MCF 10A (cell line): ENCODE measurements around the gene ANK2. TPM values are rescaled to one million over a fixed set of nuclear protein-coding genes. Genes with fewer than 3 reads are reported as not detected.
"Not testable (repeated sequence)": the region's sequence is repeated elsewhere in the genome, so short reads cannot be mapped to it uniquely, and the experiment has no call there.

Experiments used
- BruUV-seq: library from RNA; stranded (reverse); fragments of 400-500 nt; replicated peaks from 2 replicates; lab custom pipeline; 2021; lab: Mats Ljungman, UMichigan
- CTCF ChIA-PET: fragments of 300-600 bp; sonication (Branson Sonifier 250); formaldehyde crosslinking; extraction: SDS; loops from one replicate; lab custom pipeline; 2021; ENCODE audit warnings: antibody characterized with exemption, inconsistent platforms; lab: Yijun Ruan, JAX
- POLR2A ChIA-PET: fragments of 300-600, 350-650 bp; sonication (Branson Sonifier 250); formaldehyde crosslinking; extraction: SDS; loops from one replicate; lab custom pipeline; 2020; ENCODE audit warnings: antibody characterized with exemption, inconsistent platforms; lab: Yijun Ruan, JAX
- DNase-seq: peaks from one replicate; pipeline ENCODE4 v3.0.0-alpha.2; 2018; ENCODE audit not compliant: unreplicated experiment
- H3K27ac Mint-ChIP-seq: one replicate; pipeline ENCODE4 v1.8.0; 2022; ENCODE audit warnings: mild to moderate bottlenecking, low read depth, mixed read lengths; ENCODE audit not compliant: unreplicated experiment
- H3K27me3 Mint-ChIP-seq: one replicate; pipeline ENCODE4 v1.8.0; 2022; ENCODE audit warnings: mixed read lengths; ENCODE audit not compliant: insufficient read depth, unreplicated experiment
- H3K36me3 Mint-ChIP-seq: one replicate; pipeline ENCODE4 v1.8.0; 2022; ENCODE audit warnings: mild to moderate bottlenecking, moderate library complexity, mixed read lengths; ENCODE audit not compliant: insufficient read depth, unreplicated experiment
- H3K4me1 Mint-ChIP-seq: one replicate; pipeline ENCODE4 v1.8.0; 2022; ENCODE audit warnings: mixed read lengths; ENCODE audit not compliant: insufficient read depth, unreplicated experiment
- H3K4me3 Mint-ChIP-seq: one replicate; pipeline ENCODE4 v1.8.0; 2022; ENCODE audit warnings: mild to moderate bottlenecking, moderate library complexity, mixed read lengths; ENCODE audit not compliant: unreplicated experiment
- H3K9me3 Mint-ChIP-seq: one replicate; pipeline ENCODE4 v1.8.0; 2022; ENCODE audit warnings: mixed read lengths; ENCODE audit not compliant: unreplicated experiment
- intact Hi-C: fragments of 100-400 bp; cut with micrococcal nuclease; formaldehyde crosslinking; loops from 2 replicates; pipeline ENCODE4 v1.14.1; 2022
- total RNA-seq: library from RNA; stranded (reverse); gene quantifications from 2 replicates; pipeline ENCODE4 v1.2.3, GENCODE V29; 2022
- TF ChIP-seq, protein P1 (sequence below): fragments of 200-600 bp; IDR thresholded peaks from one replicate; pipeline ENCODE4 v1.8.0; 2022; ENCODE audit warnings: antibody characterized with exemption, mild to moderate bottlenecking; ENCODE audit not compliant: unreplicated experiment

ANK2 gene
- total RNA-seq, 1 experiment from 2014 or later: 37.4 TPM

- TF ChIP-seq, protein P1, sequence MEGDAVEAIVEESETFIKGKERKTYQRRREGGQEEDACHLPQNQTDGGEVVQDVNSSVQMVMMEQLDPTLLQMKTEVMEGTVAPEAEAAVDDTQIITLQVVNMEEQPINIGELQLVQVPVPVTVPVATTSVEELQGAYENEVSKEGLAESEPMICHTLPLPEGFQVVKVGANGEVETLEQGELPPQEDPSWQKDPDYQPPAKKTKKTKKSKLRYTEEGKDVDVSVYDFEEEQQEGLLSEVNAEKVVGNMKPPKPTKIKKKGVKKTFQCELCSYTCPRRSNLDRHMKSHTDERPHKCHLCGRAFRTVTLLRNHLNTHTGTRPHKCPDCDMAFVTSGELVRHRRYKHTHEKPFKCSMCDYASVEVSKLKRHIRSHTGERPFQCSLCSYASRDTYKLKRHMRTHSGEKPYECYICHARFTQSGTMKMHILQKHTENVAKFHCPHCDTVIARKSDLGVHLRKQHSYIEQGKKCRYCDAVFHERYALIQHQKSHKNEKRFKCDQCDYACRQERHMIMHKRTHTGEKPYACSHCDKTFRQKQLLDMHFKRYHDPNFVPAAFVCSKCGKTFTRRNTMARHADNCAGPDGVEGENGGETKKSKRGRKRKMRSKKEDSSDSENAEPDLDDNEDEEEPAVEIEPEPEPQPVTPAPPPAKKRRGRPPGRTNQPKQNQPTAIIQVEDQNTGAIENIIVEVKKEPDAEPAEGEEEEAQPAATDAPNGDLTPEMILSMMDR: no peak
- Mint-ChIP-seq H3K27ac (no peak overlapping the region), H3K36me3 (no peaks in the 10 kb centered on the region), H3K9me3 (no peaks in the 10 kb centered on the region), H3K4me1 (peaks cover 6% of the 10 kb centered on the region), H3K27me3 (no peaks in the 10 kb centered on the region), H3K4me3 (no peak overlapping the region)
- intact Hi-C loops: no loop called here
- CTCF ChIA-PET: no interaction called here
- BruUV-seq: no TSS peak
- DNase-seq: no peak
- POLR2A ChIA-PET: interaction anchor here (0.8 kb wide), 1 partner anchor 132 kb away, joined by 4 read pairs; no protein-coding TSS in a partner anchor
Observed at GRCh38 chr4:113059449-113060182, 10.2 kb downstream of the ANK2 start.

- Mint-ChIP-seq H3K27ac (no peak overlapping the region), H3K27me3 (no peaks in the 10 kb centered on the region), H3K9me3 (no peaks in the 10 kb centered on the region), H3K4me3 (no peak overlapping the region), H3K4me1 (peaks cover 6% of the 10 kb centered on the region), H3K36me3 (no peaks in the 10 kb centered on the region)
- BruUV-seq: no TSS peak
- ChIA-PET POLR2A (interaction anchor here (0.8 kb wide), 1 partner anchor 133 kb away, joined by 4 read pairs; no protein-coding TSS in a partner anchor), CTCF (interaction anchor here (0.7 kb wide), 1 partner anchor 102 kb away, joined by 3 read pairs; no protein-coding TSS in a partner anchor)
- intact Hi-C loops: no loop called here
- DNase-seq: no peak
- TF ChIP-seq, protein P1: no peak
Observed at GRCh38 chr4:113060853-113061252, 11.4 kb downstream of the ANK2 start.

GRCh38 chr4:113064244-113064643 is 14.8 kb downstream of the ANK2 start:
- CTCF ChIA-PET: no interaction called here
- BruUV-seq: no TSS peak
- POLR2A ChIA-PET: interaction anchor here (0.8 kb wide), 1 partner anchor 9 kb away, joined by 3 read pairs; no protein-coding TSS in a partner anchor
- Mint-ChIP-seq H3K36me3 (no peaks in the 10 kb centered on the region), H3K27ac (no peak overlapping the region), H3K9me3 (no peaks in the 10 kb centered on the region), H3K4me3 (no peak overlapping the region), H3K27me3 (no peaks in the 10 kb centered on the region), H3K4me1 (no peaks in the 10 kb centered on the region)
- TF ChIP-seq, protein P1: no peak
- no peak for DNase-seq
- intact Hi-C loops: no loop called here

GRCh38 chr4:113065629-113066028 is 16.2 kb downstream of the ANK2 start:
- BruUV-seq: no TSS peak
- H3K4me3 Mint-ChIP-seq: no peak overlapping the region
- peaks cover 5% of the 10 kb centered on the region for H3K4me1 Mint-ChIP-seq
- intact Hi-C loops: no loop called here
- H3K27ac Mint-ChIP-seq: no peak overlapping the region
- CTCF ChIA-PET: interaction anchor here (0.7 kb wide), 1 partner anchor 413 kb away, joined by 3 read pairs; no protein-coding TSS in a partner anchor
- H3K27me3 Mint-ChIP-seq: no peaks in the 10 kb centered on the region
- H3K9me3 Mint-ChIP-seq: no peaks in the 10 kb centered on the region
- POLR2A ChIA-PET: interaction anchor here (0.7 kb wide), 2 partner anchors 14 to 17 kb away, joined by 3 read pairs; no protein-coding TSS in a partner anchor
- H3K36me3 Mint-ChIP-seq: no peaks in the 10 kb centered on the region
- TF ChIP-seq, protein P1: no peak
- DNase-seq: no peak

- DNase-seq, H3K27ac Mint-ChIP-seq, POLR2A ChIA-PET, H3K4me1 Mint-ChIP-seq, H3K36me3 Mint-ChIP-seq, H3K27me3 Mint-ChIP-seq, H3K9me3 Mint-ChIP-seq, BruUV-seq, H3K4me3 Mint-ChIP-seq, intact Hi-C loops: not testable (repeated sequence)
- CTCF ChIA-PET: interaction anchor here (0.6 to 1.0 kb wide), 2 partner anchors 40 to 120 kb away, joined by 3 read pairs; no protein-coding TSS in a partner anchor
Observed at GRCh38 chr4:113068771-113069170, 19.3 kb downstream of the ANK2 start.
